Mesenchymal stem cell (in vitro differentiated cells and primary cell): ENCODE data around the gene B3GAT1.

ENCODE experiments used
- DNase-seq: peaks from one replicate; pipeline ENCODE4 v3.0.0-alpha.2; 2013
- H2AFZ ChIP-seq: one replicate; pipeline ENCODE4 v1.6.1; 2013; ENCODE audit warnings: low read depth, mild to moderate bottlenecking, control low read depth, inconsistent platforms, low read length, moderate library complexity
- H2AK5ac ChIP-seq: 2 replicates; pipeline ENCODE4 v1.6.1; 2013; ENCODE audit warnings: low read length, moderate library complexity, mild to moderate bottlenecking, inconsistent platforms; ENCODE audit not compliant: severe bottlenecking
- H2BK120ac ChIP-seq: one replicate; pipeline ENCODE4 v1.6.1; 2013; ENCODE audit warnings: low read depth, mild to moderate bottlenecking, inconsistent platforms, low read length, moderate library complexity
- H2BK12ac ChIP-seq, 2 experiments: one replicate each; pipeline ENCODE4 v1.6.1; 2013; ENCODE audit warnings: inconsistent platforms in 2 of 2, low read length in 2 of 2, mild to moderate bottlenecking in 2 of 2, moderate library complexity in 2 of 2, control low read depth in 1 of 2
- H2BK15ac ChIP-seq: one replicate; pipeline ENCODE4 v1.6.1; 2013; ENCODE audit warnings: mild to moderate bottlenecking, low read depth, inconsistent platforms; ENCODE audit not compliant: poor library complexity, severe bottlenecking
- H2BK5ac ChIP-seq: 2 replicates; pipeline ENCODE4 v1.6.1; 2013; ENCODE audit warnings: low read depth, mild to moderate bottlenecking, low read length, control low read depth, inconsistent platforms; ENCODE audit not compliant: poor library complexity, severe bottlenecking
- H3K14ac ChIP-seq, 2 experiments: one replicate each; pipeline ENCODE4 v1.6.1; 2013; ENCODE audit warnings: inconsistent platforms in 2 of 2, low read length in 2 of 2, control low read depth in 1 of 2, mild to moderate bottlenecking in 1 of 2, moderate library complexity in 1 of 2
- H3K18ac ChIP-seq, 2 experiments: one replicate each; pipeline ENCODE4 v1.6.1; 2013; ENCODE audit warnings: inconsistent platforms in 2 of 2, low read length in 2 of 2, control low read depth in 1 of 2, low read depth in 1 of 2, mild to moderate bottlenecking in 1 of 2
- H3K23ac ChIP-seq, 2 experiments: one replicate each; pipeline ENCODE4 v1.6.1; 2013; ENCODE audit warnings: inconsistent platforms in 2 of 2, low read length in 2 of 2, mild to moderate bottlenecking in 2 of 2, moderate library complexity in 2 of 2, control low read depth in 1 of 2
- H3K27ac ChIP-seq: 2 replicates; pipeline ENCODE4 v1.5.1; 2013; ENCODE audit warnings: mild to moderate bottlenecking, moderate library complexity, low read length, control low read depth, inconsistent platforms; ENCODE audit not compliant: poor library complexity, severe bottlenecking
- H3K27me3 ChIP-seq, 2 experiments: 2 replicates each; pipeline versions ENCODE4 v1.6.1 to v1.7.0; 2013; ENCODE audit warnings: low read length in 2 of 2, mild to moderate bottlenecking in 2 of 2, moderate library complexity in 2 of 2, control low read depth in 1 of 2, inconsistent platforms in 1 of 2; ENCODE audit not compliant: control insufficient read depth in 1 of 2, insufficient read depth in 1 of 2
- H3K36me3 ChIP-seq, 2 experiments: 2 replicates each; pipeline versions ENCODE4 v1.6.1 to v1.7.0; 2013; ENCODE audit warnings: low read length in 2 of 2, control low read depth in 1 of 2, inconsistent platforms in 1 of 2, low read depth in 1 of 2, mild to moderate bottlenecking in 1 of 2; ENCODE audit not compliant: insufficient read depth in 2 of 2, control insufficient read depth in 1 of 2
- H3K4ac ChIP-seq, 2 experiments: one replicate each; pipeline ENCODE4 v1.6.1; 2013; ENCODE audit warnings: inconsistent platforms in 2 of 2, low read length in 2 of 2, mild to moderate bottlenecking in 2 of 2, moderate library complexity in 2 of 2, control low read depth in 1 of 2, low read depth in 1 of 2
- H3K4me1 ChIP-seq: 2 replicates; pipeline ENCODE4 v1.6.1; 2013; ENCODE audit warnings: low read depth, low read length, control low read depth; ENCODE audit not compliant: control insufficient read depth, insufficient read depth
- H3K4me2 ChIP-seq: 2 replicates; pipeline ENCODE4 v1.6.1; 2013; ENCODE audit warnings: low read length, mild to moderate bottlenecking, inconsistent platforms; ENCODE audit not compliant: poor library complexity, severe bottlenecking
- H3K4me3 ChIP-seq, 2 experiments: 2 replicates each; pipeline versions ENCODE4 v1.5.1 to v1.7.0; 2013; ENCODE audit warnings: low read length in 2 of 2, mild to moderate bottlenecking in 2 of 2, control low read depth in 1 of 2, low read depth in 1 of 2; ENCODE audit not compliant: insufficient read depth in 1 of 2
- H3K79me1 ChIP-seq: replicated peaks from 2 replicates; pipeline ENCODE4 v1.6.1; 2013; ENCODE audit warnings: mild to moderate bottlenecking, control low read depth, low read length, inconsistent platforms; ENCODE audit not compliant: poor library complexity, severe bottlenecking
- H3K9ac ChIP-seq: 2 replicates; pipeline ENCODE4 v1.7.0; 2013; ENCODE audit warnings: mild to moderate bottlenecking, low read length, moderate library complexity
- H3K9me3 ChIP-seq: 2 replicates; pipeline ENCODE4 v1.7.0; 2013; ENCODE audit warnings: mild to moderate bottlenecking, low read length; ENCODE audit not compliant: control insufficient read depth
- H4K8ac ChIP-seq: one replicate; pipeline ENCODE4 v1.6.1; 2013; ENCODE audit warnings: inconsistent platforms, mild to moderate bottlenecking, low read length, moderate library complexity
- H4K91ac ChIP-seq: one replicate; pipeline ENCODE4 v1.6.1; 2013; ENCODE audit warnings: mild to moderate bottlenecking, low read length, inconsistent platforms
- WGBS: methylation state at CpG from one replicate; pipeline ENCODE4 v1.1.7; 2013; ENCODE audit warnings: mixed read lengths; 5-methylcytosine and 5-hydroxymethylcytosine counted together

B3GAT1 gene

GRCh38 chr11:134409552-134410429, 2.3 kb downstream of the B3GAT1 start:
- no peak overlapping the region for H3K27ac ChIP-seq
- no peak overlapping the region for H3K4me2 ChIP-seq
- H4K91ac ChIP-seq, result no peak overlapping the region
- H3K23ac ChIP-seq, result no peak overlapping the region
- no peak overlapping the region for H3K4me3 ChIP-seq
- H3K79me1 ChIP-seq, result no peaks in the 10 kb centered on the region
- H2BK15ac ChIP-seq, result no peak overlapping the region
- H2AK5ac ChIP-seq, result no peak overlapping the region
- peaks cover 46 to 59% of the 10 kb centered on the region in 2 experiments for H3K27me3 ChIP-seq
- H3K4ac ChIP-seq, result no peak overlapping the region
- no peak overlapping the region for H2BK120ac ChIP-seq
- peaks cover 12% of the 10 kb centered on the region for H3K4me1 ChIP-seq
- 73% methylated on average over 15 of the region's 15 CpGs for WGBS
- H3K14ac ChIP-seq, result no peak overlapping the region
- DNase-seq, result no peak
- H3K9me3 ChIP-seq, result no peaks in the 10 kb centered on the region
- H3K18ac ChIP-seq, result no peak overlapping the region
- no peaks in the 10 kb centered on the region for H3K36me3 ChIP-seq
- H2BK12ac ChIP-seq, result no peak overlapping the region
- no peak overlapping the region for H2AFZ ChIP-seq
- no peak overlapping the region for H3K9ac ChIP-seq
- H2BK5ac ChIP-seq, result no peak overlapping the region
- no peak overlapping the region for H4K8ac ChIP-seq

- peaks cover 9% of the 10 kb centered on the region for H3K4me1 ChIP-seq
- H2BK12ac ChIP-seq, result no peak overlapping the region
- no peaks in the 10 kb centered on the region for H3K36me3 ChIP-seq
- no peak overlapping the region for H3K4ac ChIP-seq
- H3K27me3 ChIP-seq, result peaks cover 27 to 44% of the 10 kb centered on the region in 2 experiments
- no peaks in the 10 kb centered on the region for H3K79me1 ChIP-seq
- H2AK5ac ChIP-seq, result no peak overlapping the region
- H2BK120ac ChIP-seq, result no peak overlapping the region
- no peak overlapping the region for H2BK5ac ChIP-seq
- H3K9ac ChIP-seq, result no peak overlapping the region
- no peak overlapping the region for H3K18ac ChIP-seq
- no peak overlapping the region for H4K8ac ChIP-seq
- 76% methylated on average over 8 of the region's 8 CpGs for WGBS
- H2BK15ac ChIP-seq, result no peak overlapping the region
- H2AFZ ChIP-seq, result no peak overlapping the region
- H3K4me2 ChIP-seq, result no peak overlapping the region
- H3K9me3 ChIP-seq, result no peaks in the 10 kb centered on the region
- H3K23ac ChIP-seq, result no peak overlapping the region
- no peak for DNase-seq
- H3K27ac ChIP-seq, result no peak overlapping the region
- no peak overlapping the region for H3K4me3 ChIP-seq
- no peak overlapping the region for H3K14ac ChIP-seq
- H4K91ac ChIP-seq, result no peak overlapping the region
These were observed 4.1 kb downstream of the B3GAT1 start for GRCh38 chr11:134407923-134408322.

GRCh38 chr11:134407321-134407828, 4.7 kb downstream of the B3GAT1 start:
- H2AK5ac ChIP-seq, result no peak overlapping the region
- no peak overlapping the region for H2BK15ac ChIP-seq
- H2BK5ac ChIP-seq, result no peak overlapping the region
- H3K27me3 ChIP-seq, result peaks cover 26 to 42% of the 10 kb centered on the region in 2 experiments
- DNase-seq, result no peak
- no peak overlapping the region for H2BK12ac ChIP-seq
- H2AFZ ChIP-seq, result no peak overlapping the region
- peaks cover 5% of the 10 kb centered on the region for H3K4me1 ChIP-seq
- H4K91ac ChIP-seq, result no peak overlapping the region
- H3K4me3 ChIP-seq, result no peak overlapping the region
- H3K79me1 ChIP-seq, result no peaks in the 10 kb centered on the region
- H3K9me3 ChIP-seq, result no peaks in the 10 kb centered on the region
- no peak overlapping the region for H3K9ac ChIP-seq
- H3K23ac ChIP-seq, result no peak overlapping the region
- H3K4me2 ChIP-seq, result no peak overlapping the region
- no peaks in the 10 kb centered on the region for H3K36me3 ChIP-seq
- H3K27ac ChIP-seq, result no peak overlapping the region
- no peak overlapping the region for H3K4ac ChIP-seq
- no peak overlapping the region for H3K18ac ChIP-seq
- no peak overlapping the region for H3K14ac ChIP-seq
- no peak overlapping the region for H4K8ac ChIP-seq
- WGBS, result 71% methylated on average over 12 of the region's 12 CpGs
- H2BK120ac ChIP-seq, result no peak overlapping the region

GRCh38 chr11:134406264-134407185, 5.5 kb downstream of the B3GAT1 start:
- no peak overlapping the region for H3K4me3 ChIP-seq
- no peak overlapping the region for H3K18ac ChIP-seq
- H2BK120ac ChIP-seq, result no peak overlapping the region
- no peak overlapping the region for H3K23ac ChIP-seq
- H3K4ac ChIP-seq, result no peak overlapping the region
- H2AK5ac ChIP-seq, result no peak overlapping the region
- DNase-seq, result no peak
- no peaks in the 10 kb centered on the region for H3K9me3 ChIP-seq
- peaks cover 25 to 42% of the 10 kb centered on the region in 2 experiments for H3K27me3 ChIP-seq
- peaks cover 2% of the 10 kb centered on the region for H3K4me1 ChIP-seq
- no peak overlapping the region for H2BK15ac ChIP-seq
- H2BK12ac ChIP-seq, result no peak overlapping the region
- H2BK5ac ChIP-seq, result no peak overlapping the region
- H4K8ac ChIP-seq, result no peak overlapping the region
- WGBS, result 78% methylated on average over 9 of the region's 11 CpGs
- no peaks in the 10 kb centered on the region for H3K79me1 ChIP-seq
- no peaks in the 10 kb centered on the region for H3K36me3 ChIP-seq
- H3K14ac ChIP-seq, result no peak overlapping the region
- no peak overlapping the region for H2AFZ ChIP-seq
- H4K91ac ChIP-seq, result no peak overlapping the region
- no peak overlapping the region for H3K4me2 ChIP-seq
- no peak overlapping the region for H3K27ac ChIP-seq
- no peak overlapping the region for H3K9ac ChIP-seq
